Tibial artery (tissue), 4 donors: ENCODE results near the gene AKR1B1.

Experiments used
- DNase-seq, 2 donors: peaks; one replicate each; pipeline ENCODE4 v3.0.0-alpha.2; 2019
- H3K27ac ChIP-seq, 2 donors: fragments of 200-600 bp; sonication (generic) in 1 of 2; 1 replicate in 1 of 2; 2 replicates in 1 of 2; pipeline ENCODE4 v1.5.1; 2018 to 2019; ENCODE audit warnings: mild to moderate bottlenecking in 1 of 2
- H3K27me3 ChIP-seq, 2 donors: fragments of 200-600 bp; sonication (generic) in 1 of 2; one replicate each; pipeline versions ENCODE4 v1.5.1 to v1.6.0; 2016 to 2019
- H3K36me3 ChIP-seq, 3 donors: fragments of 200-600 bp; sonication (generic) in 2 of 3; one replicate each; pipeline ENCODE4 v1.5.1; 2016 to 2019; ENCODE audit warnings: mild to moderate bottlenecking in 2 of 3
- H3K4me1 ChIP-seq, 4 donors: fragments of 200-600 bp; sonication (generic) in 2 of 4; 1 replicate in 3 of 4; 2 replicates in 1 of 4; pipeline ENCODE4 v1.5.1; 2016 to 2019
- H3K4me3 ChIP-seq, 2 donors: fragments of 200-600 bp; sonication (generic) in 1 of 2; 1 replicate in 1 of 2; 2 replicates in 1 of 2; pipeline ENCODE4 v1.5.1; 2018 to 2019; ENCODE audit warnings: mild to moderate bottlenecking in 2 of 2
- H3K9me3 ChIP-seq, 3 donors: fragments of 200-600 bp; sonication (generic) in 1 of 3; one replicate each; pipeline ENCODE4 v1.5.1; 2016 to 2019
- CTCF ChIP-seq, 2 experiments: fragments of 200-600 bp in 1 of 2; fragments of 450-650 bp in 1 of 2; IDR thresholded peaks; one replicate each; pipeline ENCODE4 v1.5.1; 2017 to 2019; ENCODE audit warnings: antibody characterized with exemption in 2 of 2, mild to moderate bottlenecking in 1 of 2, moderate library complexity in 1 of 2
- intact Hi-C: fragments of 100-400 bp; cut with DNase I; formaldehyde crosslinking; loops from one replicate; pipeline ENCODE4 v1.15.0; 2023; ENCODE audit warnings: low total_unique reads

The AKR1B1 gene

GRCh38 chr7:134434701-134435100, 24.2 kb downstream of the AKR1B1 start:
- intact Hi-C loops: loop anchor here (5.0 kb wide), 2 partner anchors 118 to 173 kb away; no protein-coding TSS in a partner anchor
- Histone ChIP-seq H3K9me3 (no peaks in the 10 kb centered on the region), H3K4me1 (peaks cover 0 to 13% (median 2%) of the 10 kb centered on the region in 4 donors), H3K36me3 (no peaks in the 10 kb centered on the region), H3K27ac (no peak overlapping the region), H3K4me3 (no peak overlapping the region), H3K27me3 (no peaks in the 10 kb centered on the region)
- no peak for DNase-seq
- TF ChIP-seq CTCF (IDR thresholded peaks at IDR 0.05): no peak

- intact Hi-C loops: loop anchor here (5.0 kb wide), 1 partner anchor 119 kb away; no protein-coding TSS in a partner anchor
- no peaks in the 10 kb centered on the region for H3K9me3 ChIP-seq
- H3K4me1 ChIP-seq: peaks cover 0 to 13% (median 2%) of the 10 kb centered on the region in 4 donors
- no peak overlapping the region for H3K4me3 ChIP-seq
- DNase-seq: no peak
- H3K27me3 ChIP-seq: no peaks in the 10 kb centered on the region
- no peak overlapping the region for H3K27ac ChIP-seq
- no peak for TF ChIP-seq CTCF (IDR thresholded peaks at IDR 0.05)
- H3K36me3 ChIP-seq: no peaks in the 10 kb centered on the region
These were observed 25.5 kb downstream of the AKR1B1 start for GRCh38 chr7:134433430-134433829.

- TF ChIP-seq CTCF (IDR thresholded peaks at IDR 0.05): peak; percentile 68 to 93
- no peaks in the 10 kb centered on the region for H3K36me3 ChIP-seq
- H3K9me3 ChIP-seq: no peaks in the 10 kb centered on the region
- intact Hi-C loops: loop anchor here (5.0 kb wide), 1 partner anchor 120 kb away; no protein-coding TSS in a partner anchor
- H3K4me1 ChIP-seq: peaks cover 0 to 13% (median 2%) of the 10 kb centered on the region in 4 donors
- DNase-seq: peak; percentile 86 to 88
- H3K27ac ChIP-seq: peak overlapping the region; percentile 62 to 67
- H3K27me3 ChIP-seq: no peaks in the 10 kb centered on the region
- peak overlapping the region; percentile 34 to 50 for H3K4me3 ChIP-seq
These were observed 26.4 kb downstream of the AKR1B1 start for GRCh38 chr7:134432296-134433152.

- DNase-seq: no peak
- peak overlapping the region; percentile 62 to 67 for H3K27ac ChIP-seq
- no peaks in the 10 kb centered on the region for H3K36me3 ChIP-seq
- no peak for TF ChIP-seq CTCF (IDR thresholded peaks at IDR 0.05)
- H3K4me3 ChIP-seq: peak overlapping the region; percentile 34 to 50
- no peaks in the 10 kb centered on the region for H3K27me3 ChIP-seq
- peaks cover 0 to 13% (median 2%) of the 10 kb centered on the region in 4 donors for H3K4me1 ChIP-seq
- H3K9me3 ChIP-seq: no peaks in the 10 kb centered on the region
- intact Hi-C loops: loop anchor here (5.0 kb wide), 1 partner anchor 120 kb away; no protein-coding TSS in a partner anchor
These were observed 27.1 kb downstream of the AKR1B1 start for GRCh38 chr7:134431815-134432214.

- no peak overlapping the region for H3K4me3 ChIP-seq
- intact Hi-C loops: no loop called here
- no peaks in the 10 kb centered on the region for H3K36me3 ChIP-seq
- H3K27ac ChIP-seq: no peak overlapping the region
- H3K4me1 ChIP-seq: peaks cover 0 to 13% (median 2%) of the 10 kb centered on the region in 4 donors
- H3K9me3 ChIP-seq: no peaks in the 10 kb centered on the region
- no peaks in the 10 kb centered on the region for H3K27me3 ChIP-seq
- no peak for DNase-seq
- TF ChIP-seq CTCF (IDR thresholded peaks at IDR 0.05): no peak
These were observed 29.4 kb downstream of the AKR1B1 start for GRCh38 chr7:134429481-134429880.
